GM19438 (cell line): Measurements from ENCODE around the gene ETFBKMT.
"Not testable (repeated sequence)": the region's sequence is repeated elsewhere in the genome, so short reads cannot be mapped to it uniquely, and the experiment has no call there.

Experiments
- ATAC-seq: cut with Tn5 transposase; IDR thresholded peaks from one replicate; pipeline ENCODE4 v1.9.1; 2021; ENCODE audit warnings: low read depth; ENCODE audit not compliant: unreplicated experiment

Gene ETFBKMT

GRCh38 chr12:31655208-31655607, 4.3 kb upstream of the ETFBKMT start:
- no peak for ATAC-seq

GRCh38 chr12:31655792-31656191, 3.7 kb upstream of the ETFBKMT start:
- no peak for ATAC-seq

GRCh38 chr12:31658471-31659086, 909 bp upstream of the ETFBKMT start:
- peak; percentile 3 for ATAC-seq

- no peak for ATAC-seq
Measured at GRCh38 chr12:31662176-31662849, 2.8 kb downstream of the ETFBKMT start.

- ATAC-seq: no peak
Measured at GRCh38 chr12:31663576-31663975, 4.1 kb downstream of the ETFBKMT start.

GRCh38 chr12:31664038-31664437, 4.5 kb downstream of the ETFBKMT start:
- ATAC-seq: no peak

GRCh38 chr12:31669020-31669419, 9.5 kb downstream of the ETFBKMT start:
- ATAC-seq: no peak

GRCh38 chr12:31669582-31669981, 10.1 kb downstream of the ETFBKMT start:
- not testable (repeated sequence) for ATAC-seq

- ATAC-seq: no peak
Measured at GRCh38 chr12:31672521-31672920, 13.0 kb downstream of the ETFBKMT start.

- peak; percentile 70 for ATAC-seq
Measured at GRCh38 chr12:31682136-31682962, 22.9 kb downstream of the ETFBKMT start.

- ATAC-seq: no peak
Measured at GRCh38 chr12:31685801-31686200, 26.3 kb downstream of the ETFBKMT start.

- no peak for ATAC-seq
Measured at GRCh38 chr12:31687101-31687527, 27.6 kb downstream of the ETFBKMT start.

- not testable (repeated sequence) for ATAC-seq
Measured at GRCh38 chr12:31689921-31690320, 30.4 kb downstream of the ETFBKMT start.

GRCh38 chr12:31702047-31702446, 42.6 kb downstream of the ETFBKMT start:
- no peak for ATAC-seq

- no peak for ATAC-seq
Measured at GRCh38 chr12:31705621-31706020, 46.1 kb downstream of the ETFBKMT start.

- ATAC-seq: not testable (repeated sequence)
Measured at GRCh38 chr12:31708118-31708517, 48.6 kb downstream of the ETFBKMT start.

- no peak for ATAC-seq
Measured at GRCh38 chr12:31710021-31710818, 50.7 kb downstream of the ETFBKMT start.

GRCh38 chr12:31712877-31713276, 53.4 kb downstream of the ETFBKMT start:
- no peak for ATAC-seq

GRCh38 chr12:31714406-31715271, 55.2 kb downstream of the ETFBKMT start:
- peak; percentile 31 for ATAC-seq
